GM18873 (cell line): ENCODE measurements around the gene SEC22B.
A peak's percentile ranks its signal among the peaks of the same experiment; 100 is the strongest.
"Not testable (repeated sequence)": the region's sequence is repeated elsewhere in the genome, so short reads cannot be mapped to it uniquely, and the experiment has no call there.

Experiments used
- ATAC-seq: cut with Tn5 transposase; IDR thresholded peaks from one replicate; pipeline ENCODE4 v1.9.1; 2021; ENCODE audit warnings: mild to moderate bottlenecking, moderate library complexity, moderate number of reproducible peaks; ENCODE audit not compliant: unreplicated experiment, low FRiP score

SEC22B gene

DNA sequence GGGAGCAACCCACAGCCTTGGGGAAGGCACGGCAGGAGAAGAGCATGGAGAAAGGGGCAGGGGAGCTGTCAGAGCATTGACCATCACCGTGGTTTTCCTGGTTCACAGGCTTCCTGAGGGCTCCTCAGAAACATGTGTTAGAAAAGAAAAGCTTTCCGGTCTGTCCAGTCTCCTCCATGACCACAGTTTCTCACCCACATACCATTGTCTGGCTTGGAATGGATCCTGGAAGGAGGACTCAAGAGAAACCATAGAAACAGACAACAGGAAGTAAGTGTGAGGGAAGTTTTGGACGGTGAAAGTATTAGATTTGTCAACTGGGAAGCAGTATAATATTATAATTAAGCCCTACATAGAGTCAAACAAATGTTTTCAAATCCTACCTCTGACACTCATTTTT lies 55.8 kb downstream of the SEC22B start:
- not testable (repeated sequence) for ATAC-seq

DNA sequence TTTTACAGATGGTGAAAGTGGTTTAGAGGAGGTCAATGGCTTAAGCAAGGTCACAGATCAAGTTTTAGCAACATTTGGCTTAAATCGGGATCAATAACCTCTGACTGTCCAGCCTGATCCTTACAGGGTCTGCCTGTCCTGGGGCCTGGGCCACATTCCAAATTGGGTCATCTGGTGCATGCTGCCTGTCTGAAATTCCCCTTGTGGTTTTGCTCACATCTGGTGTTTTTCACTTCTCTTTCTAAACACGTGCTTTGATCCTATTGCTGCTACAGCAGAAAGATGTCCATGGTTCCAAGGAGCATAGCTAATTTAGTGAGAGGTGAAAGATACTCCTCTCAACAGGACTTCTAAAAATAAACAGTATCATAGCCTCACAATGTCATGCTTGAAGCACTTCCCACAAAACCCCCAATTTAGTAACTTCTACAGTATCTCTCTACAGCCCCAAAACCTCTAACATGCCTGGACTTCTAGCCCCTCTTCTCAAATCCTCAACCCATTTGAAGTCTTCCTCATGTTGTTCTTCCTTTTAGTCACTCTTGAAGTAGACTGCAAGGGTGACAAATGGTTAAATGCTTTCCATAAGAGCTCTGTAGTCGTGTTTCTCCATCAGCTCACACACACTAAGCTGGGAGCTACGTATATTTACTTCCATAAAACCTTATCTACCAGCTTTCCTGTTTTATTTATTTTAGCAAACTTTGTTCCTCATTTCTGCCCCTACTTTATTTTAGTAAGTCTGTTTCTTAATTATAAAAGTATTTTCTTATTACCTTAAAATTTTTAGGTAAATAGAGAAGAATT lies 58.7 kb downstream of the SEC22B start:
- peak; percentile 59 for ATAC-seq

GRCh38 chr1:120116094-120116493 lies 60.2 kb downstream of the SEC22B start:
- ATAC-seq = not testable (repeated sequence)

DNA sequence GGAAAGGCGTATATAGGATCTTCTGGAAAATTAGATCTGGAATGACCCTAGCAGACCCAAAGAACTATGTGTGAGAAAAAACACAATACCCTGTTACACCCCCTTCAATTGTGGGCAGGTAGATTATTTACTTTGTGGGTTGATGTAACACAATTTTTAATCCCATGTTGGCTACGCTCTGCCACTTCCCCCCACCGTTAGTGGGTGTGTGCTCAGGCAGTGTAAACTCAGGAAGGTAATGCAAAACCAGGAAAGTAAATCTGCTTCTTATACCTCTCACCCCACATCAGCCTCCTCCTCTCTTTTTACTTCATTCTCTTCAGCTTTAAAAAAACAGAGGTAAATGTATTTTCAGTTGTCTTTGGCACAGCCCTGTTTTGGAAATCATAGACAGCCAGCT lies 63.2 kb downstream of the SEC22B start:
- not testable (repeated sequence) for ATAC-seq

DNA sequence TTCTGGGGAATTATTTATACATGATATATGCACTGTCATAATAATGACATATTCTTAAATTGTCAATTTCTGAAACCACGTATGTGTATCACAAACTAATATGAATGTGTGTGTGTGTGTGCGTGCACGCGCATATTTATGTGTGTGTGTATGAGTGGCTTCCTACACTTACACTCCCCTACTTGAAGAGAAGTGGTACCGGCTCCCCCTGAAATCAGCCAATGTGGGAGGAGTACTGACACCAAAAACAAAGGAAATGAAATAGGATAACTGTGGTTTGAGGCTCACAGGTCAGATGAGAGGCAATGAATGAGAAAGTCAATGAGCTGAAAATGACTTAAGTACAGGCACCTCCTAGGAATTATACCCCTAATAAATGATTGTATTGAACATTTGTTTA lies 64.1 kb downstream of the SEC22B start:
- ATAC-seq = not testable (repeated sequence)

- ATAC-seq = not testable (repeated sequence)
Observed at GRCh38 chr1:120111771-120112170, 64.5 kb downstream of the SEC22B start.

- not testable (repeated sequence) for ATAC-seq
Observed at GRCh38 chr1:120111008-120111407, 65.3 kb downstream of the SEC22B start.

GRCh38 chr1:120109656-120110055 lies 66.7 kb downstream of the SEC22B start:
- ATAC-seq = not testable (repeated sequence)

DNA sequence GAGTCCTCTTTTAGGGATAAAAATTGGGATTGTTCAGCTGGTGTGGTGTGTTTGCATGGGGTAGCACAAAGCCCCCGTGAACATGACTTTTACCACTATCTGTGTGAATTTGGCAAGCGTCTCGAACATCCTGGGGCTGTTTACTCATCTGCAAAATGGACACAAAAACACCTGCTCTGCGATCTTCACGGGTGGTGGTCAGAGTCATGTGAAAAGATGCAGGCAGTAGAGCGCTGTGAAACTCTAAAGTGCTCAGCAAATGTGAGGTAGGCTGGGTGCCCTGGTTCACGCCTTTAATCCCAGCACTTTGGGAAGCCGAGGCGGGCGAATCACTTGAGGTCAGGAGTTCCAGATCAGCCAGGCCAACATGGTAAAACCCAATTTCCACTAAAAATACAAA lies 67.1 kb downstream of the SEC22B start:
- ATAC-seq = not testable (repeated sequence)

DNA sequence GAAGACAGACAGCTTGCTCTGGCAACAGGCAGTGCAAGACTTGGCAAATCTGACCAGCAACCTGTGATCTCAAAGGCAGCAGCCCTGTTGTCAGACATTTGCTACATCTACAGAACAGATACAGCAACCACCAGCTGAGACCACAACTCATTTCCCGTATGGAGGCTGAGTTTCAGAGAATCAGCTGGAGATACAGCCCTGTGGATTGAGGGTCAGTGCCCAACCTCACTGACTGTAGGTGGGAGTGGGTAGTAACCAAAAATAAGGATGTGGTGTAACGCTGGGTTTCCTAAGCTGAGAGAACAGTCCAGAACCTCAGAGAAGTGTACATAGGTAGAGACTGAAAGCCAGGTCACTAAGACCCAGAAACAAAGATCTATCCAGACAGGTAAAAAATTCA lies 71.0 kb downstream of the SEC22B start:
- not testable (repeated sequence) for ATAC-seq

- ATAC-seq = not testable (repeated sequence)
Observed at GRCh38 chr1:120103768-120104167, 72.6 kb downstream of the SEC22B start.

DNA sequence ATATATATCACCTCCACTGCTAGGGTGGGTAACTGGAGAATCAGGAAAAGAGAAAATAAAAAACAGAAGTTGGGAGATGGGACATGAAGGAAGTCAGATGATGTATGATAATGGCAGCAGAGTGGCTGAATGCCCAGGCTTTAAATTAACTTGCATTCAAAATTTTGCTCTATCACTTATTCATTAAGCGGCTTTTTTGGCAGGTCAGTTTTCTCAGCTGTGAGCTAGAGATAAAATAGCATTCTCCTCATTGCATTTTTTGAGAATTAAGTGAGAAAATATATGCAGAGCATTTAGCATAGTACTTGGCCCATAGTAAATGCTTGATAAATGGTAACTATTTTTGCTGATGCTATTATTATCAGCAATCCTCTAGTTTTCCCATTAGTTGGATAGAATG lies 74.7 kb downstream of the SEC22B start:
- ATAC-seq = not testable (repeated sequence)
